Omental fat pad (tissue), 4 donors: ENCODE measurements around the gene PHRF1. TPM values are rescaled to one million over a fixed set of nuclear protein-coding genes. Genes with fewer than 3 reads are reported as not detected.

Experiments used
- ATAC-seq: fragments of 150-250 bp; one replicate; pipeline ENCODE4 v1.9.1; 2016; ENCODE audit warnings: mild to moderate bottlenecking, moderate library complexity; ENCODE audit not compliant: low FRiP score
- DNase-seq: peaks from one replicate; pipeline ENCODE4 v3.0.0-alpha.2; 2019; ENCODE audit warnings: low spot score
- CTCF ChIP-seq, 3 donors: fragments of 450-650 bp; IDR thresholded peaks; one replicate each; pipeline ENCODE4 v1.5.1; 2016 to 2017; ENCODE audit warnings: antibody characterized with exemption in 3 of 3, mild to moderate bottlenecking in 3 of 3, moderate library complexity in 2 of 3
- small RNA-seq: library from RNA; depleted of rRNA; stranded (forward); fragments of <200 nt; gene quantifications from one replicate; pipeline ENCODE3, GENCODE V24; 2016
- total RNA-seq, 4 donors: library from RNA; depleted of rRNA; stranded (reverse); fragments of >200 nt; gene quantifications; one replicate each; pipeline ENCODE4 v1.1.0, GENCODE V29; 2016

The PHRF1 gene
- total RNA-seq, 4 donors from 2014 or later = 14.7 to 34.9 (median 22.4) TPM

GRCh38 chr11:656866-657265, 80.6 kb downstream of the PHRF1 start:
- ATAC-seq (no peak), DNase-seq (no peak)
- no peak for TF ChIP-seq CTCF (IDR thresholded peaks at IDR 0.05)

DNA sequence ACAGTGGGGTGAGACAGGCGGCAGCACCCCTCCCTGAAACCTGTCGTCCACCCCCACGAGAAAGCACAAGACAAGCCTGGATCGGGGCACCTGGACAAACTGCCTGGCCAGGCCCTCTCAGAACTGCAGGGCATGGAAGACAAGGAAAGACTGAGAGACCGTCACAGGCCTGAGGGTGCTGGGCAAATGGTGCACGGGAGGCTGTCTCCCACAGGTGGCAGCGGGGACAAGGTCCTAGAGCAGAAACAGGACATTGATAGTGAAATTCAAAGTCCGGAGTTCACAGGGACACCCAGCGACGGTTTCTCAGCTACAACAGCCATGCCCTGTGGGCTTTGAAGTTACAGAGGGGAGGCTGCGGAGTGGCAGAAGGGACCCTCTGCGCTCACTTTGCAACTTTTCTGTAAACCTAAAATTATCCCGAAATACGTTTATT, 81.4 kb downstream of the PHRF1 start:
- ATAC-seq = no peak
- no peak for DNase-seq
- TF ChIP-seq CTCF (IDR thresholded peaks at IDR 0.05) = no peak

GRCh38 chr11:659532-660085, 83.3 kb downstream of the PHRF1 start:
- no peak for TF ChIP-seq CTCF (IDR thresholded peaks at IDR 0.05)
- DNase-seq (no peak), ATAC-seq (no peak)

- ATAC-seq = no peak
- no peak for TF ChIP-seq CTCF (IDR thresholded peaks at IDR 0.05)
- DNase-seq = no peak
Measured at GRCh38 chr11:660281-660680, 84.0 kb downstream of the PHRF1 start.

DNA sequence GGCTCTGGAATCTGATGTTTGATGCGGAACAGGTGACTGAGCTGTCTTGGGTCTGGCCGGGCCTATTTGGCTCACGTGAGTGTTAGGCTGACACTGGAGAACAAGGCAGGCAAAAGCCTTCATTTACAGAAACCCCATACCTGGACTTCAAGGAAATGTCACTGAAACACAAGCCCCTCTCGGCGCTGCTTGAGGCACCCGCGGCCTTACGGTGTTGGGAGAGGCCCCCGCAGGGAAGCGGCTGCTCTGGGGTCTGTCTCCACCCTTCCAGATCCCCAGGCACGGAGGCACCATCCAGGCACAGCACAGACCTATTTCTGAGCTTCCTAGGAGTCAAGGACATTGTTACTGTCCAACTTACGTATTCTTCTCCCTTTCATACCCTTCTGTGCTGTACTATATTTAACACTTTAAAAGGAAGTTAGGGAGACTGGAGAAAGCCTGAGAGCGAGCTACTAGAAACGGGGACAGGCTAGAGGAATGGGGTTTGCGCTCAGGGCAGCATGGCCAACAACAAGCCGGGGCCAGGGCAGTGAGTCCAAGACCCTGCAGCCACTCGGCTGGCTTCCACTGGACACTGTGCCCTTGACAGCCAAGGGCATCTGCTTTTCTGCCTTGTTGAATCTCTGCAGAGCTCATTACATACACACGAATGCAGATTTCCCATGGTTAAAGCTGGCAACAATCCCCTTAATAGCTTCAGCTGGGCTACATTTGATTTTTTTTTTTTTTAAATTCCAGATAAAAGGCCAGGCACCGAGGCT, 84.6 kb downstream of the PHRF1 start:
- no peak for DNase-seq
- TF ChIP-seq CTCF (IDR thresholded peaks at IDR 0.05) = no peak
- no peak for ATAC-seq

Small RNAs within 50 kb of the gene (small RNA-seq; reads per million reads assigned to genes)
- 5.4 reads per million, percentile 78 among the genes with 10 or more reads in this experiment for gene MIR210

Other genes with a start within 250 kb of the PHRF1 start
- 1 to 10 TPM; 1.4 to 4.1 (median 2.5) TPM for gene B4GALNT4, start 207.0 kb upstream of the PHRF1 start, total RNA-seq
- gene PKP3, start 182.3 kb upstream of the PHRF1 start, total RNA-seq = under 1 TPM in 3 of 4 donors, not detected in 1; 0.09 to 0.96 (median 0.95) TPM
- 10 to 100 TPM; 17.6 to 42.1 (median 31.0) TPM for gene SIGIRR, start 161.5 kb upstream of the PHRF1 start, total RNA-seq
- 1 to 10 TPM in 3 of 4 donors, under 1 TPM in 1; 0.79 to 3.6 (median 3.1) TPM for gene ANO9, start 134.5 kb upstream of the PHRF1 start, total RNA-seq
- 10 to 100 TPM; 33.0 to 45.2 (median 39.0) TPM for gene PTDSS2, start 126.2 kb upstream of the PHRF1 start, total RNA-seq
- gene RNH1, start 69.2 kb upstream of the PHRF1 start, total RNA-seq = 100 to 1,000 TPM; 218 to 259 (median 230) TPM
- gene HRAS, start 40.9 kb upstream of the PHRF1 start, total RNA-seq = 10 to 100 TPM; 30.1 to 44.9 (median 35.0) TPM
- under 1 TPM in 3 of 4 donors, not detected in 1; 0.24 to 0.38 (median 0.32) TPM for gene LRRC56, start 38.9 kb upstream of the PHRF1 start, total RNA-seq
- 1 to 10 TPM in 3 of 4 donors, under 1 TPM in 1; 0.95 to 5.5 (median 1.7) TPM for gene LMNTD2, start 15.7 kb upstream of the PHRF1 start, total RNA-seq
- 10 to 100 TPM in 3 of 4 donors, 1 to 10 TPM in 1; 9.1 to 31.8 (median 13.4) TPM for gene RASSF7, start 15.5 kb upstream of the PHRF1 start, total RNA-seq
- gene IRF7, start 39.5 kb downstream of the PHRF1 start, total RNA-seq = 10 to 100 TPM; 15.4 to 56.8 (median 35.6) TPM
- gene CDHR5, start 48.5 kb downstream of the PHRF1 start, total RNA-seq = not detected
- not detected for gene SCT, start 50.7 kb downstream of the PHRF1 start, total RNA-seq
- under 1 TPM in 1 of 4 donors, not detected in 3; 0.50 TPM for gene DRD4, start 60.8 kb downstream of the PHRF1 start, total RNA-seq
- gene DEAF1, start 118.8 kb downstream of the PHRF1 start, total RNA-seq = 10 to 100 TPM; 20.3 to 29.0 (median 23.0) TPM
- 10 to 100 TPM; 16.9 to 31.5 (median 21.1) TPM for gene TMEM80, start 119.3 kb downstream of the PHRF1 start, total RNA-seq
- 10 to 100 TPM; 14.1 to 27.6 (median 22.3) TPM for gene EPS8L2, start 129.8 kb downstream of the PHRF1 start, total RNA-seq
- 100 to 1,000 TPM; 183 to 295 (median 239) TPM for gene TALDO1, start 171.0 kb downstream of the PHRF1 start, total RNA-seq
- 10 to 100 TPM; 12.5 to 19.8 (median 15.1) TPM for gene GATD1, start 201.0 kb downstream of the PHRF1 start, total RNA-seq
- gene CEND1, start 213.6 kb downstream of the PHRF1 start, total RNA-seq = not detected
- 10 to 100 TPM in 3 of 4 donors, 1 to 10 TPM in 1; 7.5 to 21.9 (median 12.7) TPM for gene SLC25A22, start 221.8 kb downstream of the PHRF1 start, total RNA-seq
- 10 to 100 TPM in 1 of 4 donors, 1 to 10 TPM in 3; 7.1 to 22.9 (median 8.3) TPM for gene PIDD1, start 228.8 kb downstream of the PHRF1 start, total RNA-seq
- 1,000 to 10,000 TPM in 1 of 4 donors, 100 to 1,000 TPM in 3; 555 to 1,150 (median 858) TPM for gene RPLP2, start 233.5 kb downstream of the PHRF1 start, total RNA-seq
- 100 to 1,000 TPM; 256 to 543 (median 355) TPM for gene PNPLA2, start 242.4 kb downstream of the PHRF1 start, total RNA-seq